NB4 (cell line): ENCODE measurements around the gene CIAO3.

Experiments used
- MAX ChIP-seq: IDR thresholded peaks from 2 replicates; pipeline ENCODE4 v1.6.1; 2011; ENCODE audit warnings: low read depth, low read length
- MYC ChIP-seq: IDR thresholded peaks from 2 replicates; pipeline ENCODE4 v1.6.1; 2011; ENCODE audit warnings: low read depth, low read length
- POLR2A ChIP-seq: IDR thresholded peaks from 2 replicates; pipeline ENCODE4 v1.6.1; 2011; ENCODE audit warnings: mild to moderate bottlenecking; ENCODE audit not compliant: insufficient read length; ENCODE audit errors: extremely low read depth
- TF ChIP-seq, protein P1 (sequence below): IDR thresholded peaks from one replicate; pipeline ENCODE4 v1.5.1; 2012; ENCODE audit warnings: low read depth, low read length

GRCh38 chr16:760545-761343 is 19.9 kb upstream of the CIAO3 start, which contains the start of gene MSLN:
- TF ChIP-seq POLR2A = no peak
- TF ChIP-seq, protein P1, sequence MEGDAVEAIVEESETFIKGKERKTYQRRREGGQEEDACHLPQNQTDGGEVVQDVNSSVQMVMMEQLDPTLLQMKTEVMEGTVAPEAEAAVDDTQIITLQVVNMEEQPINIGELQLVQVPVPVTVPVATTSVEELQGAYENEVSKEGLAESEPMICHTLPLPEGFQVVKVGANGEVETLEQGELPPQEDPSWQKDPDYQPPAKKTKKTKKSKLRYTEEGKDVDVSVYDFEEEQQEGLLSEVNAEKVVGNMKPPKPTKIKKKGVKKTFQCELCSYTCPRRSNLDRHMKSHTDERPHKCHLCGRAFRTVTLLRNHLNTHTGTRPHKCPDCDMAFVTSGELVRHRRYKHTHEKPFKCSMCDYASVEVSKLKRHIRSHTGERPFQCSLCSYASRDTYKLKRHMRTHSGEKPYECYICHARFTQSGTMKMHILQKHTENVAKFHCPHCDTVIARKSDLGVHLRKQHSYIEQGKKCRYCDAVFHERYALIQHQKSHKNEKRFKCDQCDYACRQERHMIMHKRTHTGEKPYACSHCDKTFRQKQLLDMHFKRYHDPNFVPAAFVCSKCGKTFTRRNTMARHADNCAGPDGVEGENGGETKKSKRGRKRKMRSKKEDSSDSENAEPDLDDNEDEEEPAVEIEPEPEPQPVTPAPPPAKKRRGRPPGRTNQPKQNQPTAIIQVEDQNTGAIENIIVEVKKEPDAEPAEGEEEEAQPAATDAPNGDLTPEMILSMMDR = no peak
- no peak for TF ChIP-seq MAX
- TF ChIP-seq MYC = no peak
